Measurements from ENCODE around the gene SGPL1. TPM values are rescaled to one million over a fixed set of nuclear protein-coding genes. Genes with fewer than 3 reads are reported as not detected.

Gene SGPL1

DNA sequence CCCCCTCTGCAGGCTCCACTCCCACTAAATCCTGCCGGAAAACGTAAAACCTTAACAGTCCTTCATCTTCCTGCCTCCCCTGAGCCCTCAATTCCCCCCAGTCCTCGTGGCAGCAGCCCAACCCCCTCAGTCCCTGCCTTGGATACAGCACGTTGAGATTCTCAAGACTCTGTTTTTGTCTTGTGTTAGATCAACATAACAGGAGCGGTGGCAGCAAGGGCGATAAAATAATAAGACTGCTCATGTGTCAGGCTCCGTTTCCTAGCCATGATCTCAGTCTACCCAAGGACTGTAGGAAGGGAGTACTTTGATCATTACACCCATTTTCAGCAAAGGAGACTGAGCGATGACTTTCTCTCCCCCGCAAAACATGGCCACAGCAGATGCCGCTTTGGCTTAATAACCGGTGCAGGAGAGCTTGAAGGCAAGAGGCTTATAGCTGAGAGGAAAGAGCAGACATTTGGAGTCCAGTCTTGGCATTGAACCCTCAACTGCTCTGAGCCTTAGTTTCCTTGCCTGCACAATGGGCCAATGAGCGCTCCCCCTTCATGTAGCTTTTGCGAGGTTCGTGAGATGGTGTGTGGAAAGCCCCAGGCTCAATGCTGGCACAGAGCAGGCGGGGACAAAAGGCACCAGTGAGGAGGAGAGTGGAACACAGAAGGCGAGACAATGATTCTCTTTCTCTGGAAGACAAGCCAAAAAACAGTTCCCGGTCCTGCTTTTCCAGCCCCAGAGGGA, 114.7 kb downstream of the SGPL1 start:
- Histone ChIP-seq H2BK12ac (ENCODE audit: low read length in 2 of 2) (no peak overlapping the region), H4K91ac (ENCODE audit: low read length) (no peak overlapping the region), H3K4me2 (ENCODE audit: low read length, poor library complexity, severe bottlenecking) (no peak overlapping the region), H3K4me3 (ENCODE audit: insufficient read depth in 1 of 2, low read depth in 1 of 2, low read length in 2 of 2) (no peak overlapping the region), H3K14ac (ENCODE audit: low read length in 2 of 2) (peak overlapping the region in 1 of 2 experiments; percentile 21), H3K4ac (ENCODE audit: low read depth in 1 of 2, low read length in 2 of 2) (no peak overlapping the region), H3K18ac (ENCODE audit: low read depth in 1 of 2, low read length in 2 of 2) (no peak overlapping the region), H3K23ac (ENCODE audit: low read length in 2 of 2) (no peak overlapping the region), H3K9ac (ENCODE audit: low read length) (no peak overlapping the region), H3K79me1 (replicated peaks; ENCODE audit: low read length, poor library complexity, severe bottlenecking) (no peaks in the 10 kb centered on the region), H4K8ac (ENCODE audit: low read length) (no peak overlapping the region), H3K4me1 (ENCODE audit: control insufficient read depth, insufficient read depth, low read depth, low read length) (peaks cover 15% of the 10 kb centered on the region), H3K9me3 (ENCODE audit: control insufficient read depth, low read length) (no peaks in the 10 kb centered on the region), H2BK5ac (ENCODE audit: low read depth, low read length, poor library complexity, severe bottlenecking) (no peak overlapping the region), H2AK5ac (ENCODE audit: low read length, severe bottlenecking) (no peak overlapping the region), H2BK120ac (ENCODE audit: low read depth, low read length) (no peak overlapping the region), H3K36me3 (ENCODE audit: control insufficient read depth in 1 of 2, insufficient read depth in 2 of 2, low read depth in 1 of 2, low read length in 2 of 2) (no peaks in the 10 kb centered on the region), H2AFZ (ENCODE audit: low read depth, low read length) (no peak overlapping the region), H3K27ac (ENCODE audit: low read length, poor library complexity, severe bottlenecking) (no peak overlapping the region), H2BK15ac (ENCODE audit: low read depth, poor library complexity, severe bottlenecking) (no peak overlapping the region), H3K27me3 (ENCODE audit: control insufficient read depth in 1 of 2, insufficient read depth in 1 of 2, low read length in 2 of 2) (peaks cover 45 to 95% of the 10 kb centered on the region in 2 experiments)
- 81% methylated on average over 17 of the region's 17 CpGs for WGBS
- no peak for DNase-seq

Small RNAs within 50 kb of the gene (small RNA-seq; reads per million reads assigned to genes)
- not detected for gene RPS26P40 (ENCODE audit: low read depth)

Measured in mesenchymal stem cell (in vitro differentiated cells and primary cell).